Measurements from ENCODE around the gene SYT6.

SYT6 gene

DNA sequence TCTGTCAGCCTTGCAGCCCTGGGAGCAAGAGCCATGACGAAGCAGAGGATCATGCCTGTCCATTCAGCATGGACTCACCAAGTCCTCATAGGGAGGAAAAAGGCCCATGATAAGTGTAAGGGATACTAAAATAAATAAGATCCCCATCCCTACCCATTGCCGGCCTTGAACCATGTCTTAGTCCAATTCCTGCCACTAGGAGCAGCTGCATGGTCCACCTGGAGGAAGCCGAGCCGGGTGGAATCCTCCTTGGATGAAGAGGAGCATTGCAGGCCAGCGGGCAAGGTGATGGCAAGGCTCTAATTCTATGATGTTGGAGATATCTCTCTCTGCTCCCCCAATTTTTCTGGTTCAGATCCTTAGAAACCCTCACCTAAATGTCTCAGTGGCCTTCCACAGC lies 38.7 kb upstream of the SYT6 start:
- Histone ChIP-seq H3K9me3 (no peaks in the 10 kb centered on the region), H3K36me3 (no peaks in the 10 kb centered on the region), H3K4me3 (ENCODE audit: low read depth, low read length) (no peak overlapping the region), H3K4me1 (no peaks in the 10 kb centered on the region), H3K27me3 (peaks cover 5% of the 10 kb centered on the region; the same call in 1 of the 2 replicates)
- TF ChIP-seq, protein P1, sequence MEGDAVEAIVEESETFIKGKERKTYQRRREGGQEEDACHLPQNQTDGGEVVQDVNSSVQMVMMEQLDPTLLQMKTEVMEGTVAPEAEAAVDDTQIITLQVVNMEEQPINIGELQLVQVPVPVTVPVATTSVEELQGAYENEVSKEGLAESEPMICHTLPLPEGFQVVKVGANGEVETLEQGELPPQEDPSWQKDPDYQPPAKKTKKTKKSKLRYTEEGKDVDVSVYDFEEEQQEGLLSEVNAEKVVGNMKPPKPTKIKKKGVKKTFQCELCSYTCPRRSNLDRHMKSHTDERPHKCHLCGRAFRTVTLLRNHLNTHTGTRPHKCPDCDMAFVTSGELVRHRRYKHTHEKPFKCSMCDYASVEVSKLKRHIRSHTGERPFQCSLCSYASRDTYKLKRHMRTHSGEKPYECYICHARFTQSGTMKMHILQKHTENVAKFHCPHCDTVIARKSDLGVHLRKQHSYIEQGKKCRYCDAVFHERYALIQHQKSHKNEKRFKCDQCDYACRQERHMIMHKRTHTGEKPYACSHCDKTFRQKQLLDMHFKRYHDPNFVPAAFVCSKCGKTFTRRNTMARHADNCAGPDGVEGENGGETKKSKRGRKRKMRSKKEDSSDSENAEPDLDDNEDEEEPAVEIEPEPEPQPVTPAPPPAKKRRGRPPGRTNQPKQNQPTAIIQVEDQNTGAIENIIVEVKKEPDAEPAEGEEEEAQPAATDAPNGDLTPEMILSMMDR (IDR thresholded peaks at IDR 0.05; ENCODE audit: low read depth, low read length), result no peak; the same call in 1 of the 2 replicates
- DNase-seq, result no peak

DNA sequence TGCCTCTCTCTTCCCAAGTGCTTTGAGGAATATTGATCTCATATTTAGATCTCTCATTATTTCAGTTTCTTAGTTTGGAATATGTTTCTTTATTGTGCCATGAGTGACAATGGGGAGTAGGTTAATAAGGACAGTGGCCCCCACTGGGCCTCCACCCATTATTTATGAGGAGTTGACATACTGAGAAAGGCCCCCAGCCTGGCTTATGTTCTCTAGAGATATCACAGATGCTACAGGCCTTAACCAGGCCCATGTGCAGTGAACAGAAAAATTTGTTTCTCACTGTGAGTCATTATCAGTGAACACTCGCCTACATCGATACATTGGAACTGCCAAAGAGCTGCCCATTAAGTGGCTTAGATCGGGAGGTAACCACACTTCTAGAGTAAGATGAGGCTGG lies 35.7 kb upstream of the SYT6 start:
- Histone ChIP-seq H3K9me3 (no peaks in the 10 kb centered on the region), H3K4me3 (ENCODE audit: low read depth, low read length) (no peak overlapping the region), H3K36me3 (no peaks in the 10 kb centered on the region), H3K27me3 (no peaks in the 10 kb centered on the region), H3K4me1 (no peaks in the 10 kb centered on the region)
- TF ChIP-seq, protein P1 (IDR thresholded peaks at IDR 0.05; ENCODE audit: low read depth, low read length), result no peak
- DNase-seq, result no peak

DNA sequence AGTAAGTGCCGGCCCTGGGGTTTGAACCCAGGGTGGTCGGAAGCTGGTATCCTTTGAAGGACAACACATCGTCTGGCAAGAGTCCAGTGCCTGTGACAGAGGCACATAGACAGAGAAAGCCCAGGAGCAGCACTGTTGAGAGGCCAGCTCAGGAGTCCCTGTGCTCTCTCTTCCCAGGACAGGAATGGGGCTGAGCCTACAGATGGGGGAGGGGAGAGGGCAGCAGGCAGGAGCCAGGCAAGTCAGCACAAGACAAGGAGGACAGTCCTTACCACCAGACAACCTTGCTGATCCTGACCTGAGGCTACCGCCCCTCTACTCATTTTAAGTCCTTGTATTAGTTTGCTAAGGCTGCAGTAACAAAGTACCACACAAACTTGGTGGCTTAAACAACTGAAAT lies 27.7 kb upstream of the SYT6 start:
- Histone ChIP-seq H3K4me3 (ENCODE audit: low read depth, low read length) (no peak overlapping the region), H3K27me3 (0 out of 2 replicates have a peak, but pooled peaks cover 2% of the 10 kb centered on the region), H3K4me1 (no peaks in the 10 kb centered on the region), H3K36me3 (no peaks in the 10 kb centered on the region), H3K9me3 (no peaks in the 10 kb centered on the region)
- TF ChIP-seq, protein P1 (IDR thresholded peaks at IDR 0.05; ENCODE audit: low read depth, low read length), result no peak
- DNase-seq, result no peak

DNA sequence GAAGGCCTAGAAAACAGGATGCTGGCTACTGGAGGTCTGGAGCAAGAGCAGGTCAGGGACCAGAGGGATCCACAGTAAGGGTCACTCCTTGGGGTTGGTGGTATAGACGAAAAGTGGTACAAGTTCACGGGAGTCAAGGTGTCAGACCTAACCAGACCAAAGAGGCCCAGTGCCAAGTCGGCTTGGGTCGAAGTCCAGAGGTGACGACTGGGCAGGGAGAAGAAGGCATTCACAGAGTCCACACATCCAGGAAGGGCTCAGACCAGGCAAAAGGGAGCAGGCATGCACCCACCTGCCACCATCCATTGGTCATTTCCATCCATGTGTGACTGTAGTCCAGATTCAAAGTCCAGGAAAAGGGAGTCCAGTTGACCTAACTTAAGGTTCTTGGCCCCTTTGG lies 27.1 kb upstream of the SYT6 start:
- H3K27me3 ChIP-seq, result 0 out of 2 replicates have a peak, but pooled peaks cover 2% of the 10 kb centered on the region
- H3K36me3 ChIP-seq, result no peaks in the 10 kb centered on the region
- H3K9me3 ChIP-seq, result no peaks in the 10 kb centered on the region
- no peak for DNase-seq
- TF ChIP-seq, protein P1 (IDR thresholded peaks at IDR 0.05; ENCODE audit: low read depth, low read length), result no peak
- H3K4me1 ChIP-seq, result no peaks in the 10 kb centered on the region
- no peak overlapping the region for H3K4me3 ChIP-seq (ENCODE audit: low read depth, low read length)

DNA sequence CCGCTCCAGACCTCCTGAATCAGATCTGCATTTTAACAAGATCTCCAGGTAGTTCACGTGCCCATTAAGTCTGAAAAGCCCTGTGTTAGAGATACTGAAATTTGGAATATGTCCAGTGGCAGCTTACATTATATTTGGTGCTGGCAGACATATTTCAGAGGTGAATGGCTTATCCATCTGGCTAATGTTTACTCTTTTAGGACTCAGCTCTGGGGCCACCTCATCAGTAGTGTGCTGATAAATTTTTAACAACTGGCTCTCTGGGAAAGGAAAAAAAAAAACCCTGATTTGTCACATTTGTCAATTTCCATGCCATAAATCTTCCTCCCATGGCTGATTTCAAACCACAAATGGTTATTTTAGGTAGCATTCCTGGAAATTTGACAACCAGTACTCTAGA lies 25.3 kb upstream of the SYT6 start:
- Histone ChIP-seq H3K4me3 (ENCODE audit: low read depth, low read length) (no peak overlapping the region), H3K27me3 (peaks cover 16% of the 10 kb centered on the region), H3K9me3 (no peaks in the 10 kb centered on the region), H3K4me1 (no peaks in the 10 kb centered on the region), H3K36me3 (no peaks in the 10 kb centered on the region)
- TF ChIP-seq, protein P1 (IDR thresholded peaks at IDR 0.05; ENCODE audit: low read depth, low read length), result no peak
- DNase-seq, result no peak

DNA sequence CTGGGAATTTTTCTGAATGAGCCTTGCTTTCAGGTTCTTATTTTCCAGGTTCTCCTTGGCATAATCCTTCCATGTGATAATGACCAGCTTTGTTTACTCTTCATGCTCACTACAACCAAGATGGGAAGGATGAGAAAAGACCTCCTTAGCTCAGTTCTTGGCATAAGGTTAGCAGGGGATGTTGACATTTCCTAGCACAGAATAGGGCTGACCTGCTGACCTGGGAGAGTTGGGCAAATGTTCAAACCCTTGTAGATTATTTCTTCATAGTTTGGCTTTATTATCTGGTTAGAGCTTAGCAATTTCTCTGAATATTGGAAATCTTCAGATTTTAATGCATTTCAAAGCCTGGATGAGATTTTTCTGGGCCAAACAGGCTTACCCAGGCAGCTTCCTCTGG lies 23.6 kb upstream of the SYT6 start:
- no peaks in the 10 kb centered on the region for H3K9me3 ChIP-seq
- no peak overlapping the region for H3K4me3 ChIP-seq (ENCODE audit: low read depth, low read length)
- DNase-seq, result no peak
- peaks cover 24% of the 10 kb centered on the region for H3K27me3 ChIP-seq
- TF ChIP-seq, protein P1 (IDR thresholded peaks at IDR 0.05; ENCODE audit: low read depth, low read length), result no peak
- no peaks in the 10 kb centered on the region for H3K4me1 ChIP-seq
- no peaks in the 10 kb centered on the region for H3K36me3 ChIP-seq

All from BE2C (cell line).